ENCODE measurements around the gene KIF5C.

GRCh38 chr2:148992448-148992847 lies 117.4 kb downstream of the KIF5C start:
- TF ChIP-seq CTCF (IDR thresholded peaks at IDR 0.05) (no peak), POLR2A (IDR thresholded peaks at IDR 0.05) (no peak)
